Endothelial cell of umbilical vein (primary cell): ENCODE data around the gene MRPS21.

Source experiments
- FOS ChIP-seq: IDR thresholded peaks from 2 replicates; pipeline ENCODE4 v1.6.1; 2011; ENCODE audit warnings: mild to moderate bottlenecking, low read length, moderate library complexity, borderline replicate concordance; ENCODE audit not compliant: insufficient read depth
- POLR2AphosphoS5 ChIP-seq: IDR thresholded peaks from 2 replicates; pipeline ENCODE4 v1.6.1; 2012; ENCODE audit warnings: low read depth, mild to moderate bottlenecking, control low read depth, low read length, moderate library complexity; ENCODE audit not compliant: insufficient read depth

GRCh38 chr1:150302338-150302737 is 8.7 kb downstream of the MRPS21 start:
- no peak for TF ChIP-seq FOS
- TF ChIP-seq POLR2AphosphoS5: no peak
